ENCODE measurements around the gene CCDC34. TPM values are rescaled to one million over a fixed set of nuclear protein-coding genes. Genes with fewer than 3 reads are reported as not detected.

CCDC34 gene
- total RNA-seq, 2 experiments from 2014 or later, result 1.3 to 1.6 TPM

DNA sequence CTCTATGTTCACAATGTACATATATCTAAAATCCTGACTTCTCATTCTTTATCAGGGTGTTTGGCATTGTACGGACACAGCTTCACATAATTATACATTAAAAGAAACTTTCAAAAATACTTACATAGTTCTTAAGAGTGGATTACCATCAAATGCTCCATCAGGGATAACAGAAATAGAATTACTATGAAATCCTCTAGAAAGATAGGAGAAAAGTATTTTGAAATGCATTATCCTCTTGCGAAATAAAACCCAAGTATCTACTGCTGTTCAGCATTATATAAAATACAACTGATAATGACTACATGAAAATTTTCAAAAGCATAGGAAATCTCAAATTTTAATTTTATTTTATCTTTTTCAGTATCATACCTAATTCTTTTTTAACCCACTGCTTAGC is 17.8 kb upstream of the CCDC34 start:
- H3K27me3 ChIP-seq (ENCODE audit: control insufficient read depth in 1 of 2, insufficient read depth in 2 of 2, low read length in 2 of 2), result no peaks in the 10 kb centered on the region
- ATAC-seq (ENCODE audit: poor library complexity), result no peak
- intact Hi-C loops (cut with DNase I, micrococcal nuclease), result no loop called here
- H3K9me3 ChIP-seq (ENCODE audit: control insufficient read depth in 1 of 2, insufficient read depth in 1 of 2, low read length in 2 of 2), result no peaks in the 10 kb centered on the region
- Mint-ChIP-seq H3K4me1 (ENCODE audit: low read depth) (no peaks in the 10 kb centered on the region), H3K9me3 (no peaks in the 10 kb centered on the region), H3K36me3 (ENCODE audit: low read depth) (no peaks in the 10 kb centered on the region), H3K27ac (no peak overlapping the region), H3K27me3 (no peaks in the 10 kb centered on the region), H3K4me3 (no peak overlapping the region)
- H3K27ac ChIP-seq (ENCODE audit: low read depth in 1 of 2, low read length in 2 of 2), result no peak overlapping the region
- POLR2A ChIA-PET, result no interaction called here
- no peak for DNase-seq
- H3K4me3 ChIP-seq (ENCODE audit: low read length), result no peak overlapping the region
- H3K36me3 ChIP-seq (ENCODE audit: insufficient read depth, low read length), result no peaks in the 10 kb centered on the region
- no peak for TF ChIP-seq CTCF (IDR thresholded peaks at IDR 0.05)
- CTCF ChIA-PET, result no interaction called here
- H3K4me1 ChIP-seq (ENCODE audit: insufficient read depth, low read length), result no peaks in the 10 kb centered on the region

DNA sequence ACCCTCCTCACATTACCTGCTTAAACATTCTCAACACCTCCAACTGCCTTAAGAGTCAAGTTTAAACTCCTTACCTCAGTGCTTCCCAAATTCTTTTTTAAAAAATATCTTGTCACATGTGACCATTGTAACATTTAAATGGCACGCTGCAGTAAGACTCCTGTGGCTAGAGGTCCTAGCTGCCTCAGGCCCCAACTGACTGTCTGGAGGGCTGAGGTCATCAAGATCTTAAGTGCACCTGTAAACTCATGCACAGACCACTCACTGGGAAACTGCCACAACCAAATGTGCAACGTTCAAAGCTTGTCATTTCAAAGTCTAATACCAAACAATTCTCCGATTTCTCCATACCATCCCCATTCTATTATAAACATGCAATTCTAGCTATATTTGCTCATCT is 16.4 kb upstream of the CCDC34 start:
- ChIA-PET CTCF (no interaction called here), POLR2A (no interaction called here)
- Histone ChIP-seq H3K27ac (ENCODE audit: low read depth in 1 of 2, low read length in 2 of 2) (no peak overlapping the region), H3K27me3 (ENCODE audit: control insufficient read depth in 1 of 2, insufficient read depth in 2 of 2, low read length in 2 of 2) (no peaks in the 10 kb centered on the region), H3K4me1 (ENCODE audit: insufficient read depth, low read length) (no peaks in the 10 kb centered on the region), H3K36me3 (ENCODE audit: insufficient read depth, low read length) (no peaks in the 10 kb centered on the region), H3K9me3 (ENCODE audit: control insufficient read depth in 1 of 2, insufficient read depth in 1 of 2, low read length in 2 of 2) (no peaks in the 10 kb centered on the region), H3K4me3 (ENCODE audit: low read length) (no peak overlapping the region)
- ATAC-seq (ENCODE audit: poor library complexity) (no peak), DNase-seq (no peak)
- intact Hi-C loops (cut with DNase I, micrococcal nuclease), result loop anchor here in 1 of 2 experiments (10.0 kb wide), 1 partner anchor 55 kb away; no protein-coding TSS in a partner anchor
- TF ChIP-seq CTCF (IDR thresholded peaks at IDR 0.05), result no peak
- no peak overlapping the region for H3K27ac Mint-ChIP-seq
- no peaks in the 10 kb centered on the region for H3K27me3 Mint-ChIP-seq
- no peaks in the 10 kb centered on the region for H3K9me3 Mint-ChIP-seq
- H3K4me3 Mint-ChIP-seq, result no peak overlapping the region
- no peaks in the 10 kb centered on the region for H3K36me3 Mint-ChIP-seq (ENCODE audit: low read depth)
- H3K4me1 Mint-ChIP-seq (ENCODE audit: low read depth), result no peaks in the 10 kb centered on the region

- Histone ChIP-seq H3K9me3 (ENCODE audit: control insufficient read depth in 1 of 2, insufficient read depth in 1 of 2, low read length in 2 of 2) (no peaks in the 10 kb centered on the region), H3K27me3 (ENCODE audit: control insufficient read depth in 1 of 2, insufficient read depth in 2 of 2, low read length in 2 of 2) (no peaks in the 10 kb centered on the region), H3K36me3 (ENCODE audit: insufficient read depth, low read length) (no peaks in the 10 kb centered on the region), H3K4me3 (ENCODE audit: low read length) (no peak overlapping the region), H3K4me1 (ENCODE audit: insufficient read depth, low read length) (no peaks in the 10 kb centered on the region), H3K27ac (ENCODE audit: low read depth in 1 of 2, low read length in 2 of 2) (no peak overlapping the region)
- no peak for DNase-seq
- no peaks in the 10 kb centered on the region for H3K27me3 Mint-ChIP-seq
- TF ChIP-seq CTCF (IDR thresholded peaks at IDR 0.05), result no peak
- no peaks in the 10 kb centered on the region for H3K36me3 Mint-ChIP-seq (ENCODE audit: low read depth)
- CTCF ChIA-PET, result no interaction called here
- no peak overlapping the region for H3K4me3 Mint-ChIP-seq
- POLR2A ChIA-PET, result no interaction called here
- intact Hi-C loops (cut with DNase I, micrococcal nuclease), result loop anchor here in 1 of 2 experiments (10.0 kb wide), 1 partner anchor 59 kb away; no protein-coding TSS in a partner anchor
- H3K4me1 Mint-ChIP-seq (ENCODE audit: low read depth), result no peaks in the 10 kb centered on the region
- no peaks in the 10 kb centered on the region for H3K9me3 Mint-ChIP-seq
- no peak for ATAC-seq (ENCODE audit: poor library complexity)
- H3K27ac Mint-ChIP-seq, result no peak overlapping the region
These were observed 12.4 kb upstream of the CCDC34 start for GRCh38 chr11:27375370-27375769.
